NT2/D1 (cell line): ENCODE results near the gene NDUFC2.

Experiments used
- YY1 ChIP-seq: IDR thresholded peaks from 2 replicates; pipeline ENCODE4 v1.6.1; 2011; ENCODE audit not compliant: insufficient read length, insufficient read depth
- ZNF274 ChIP-seq: IDR thresholded peaks from 2 replicates; pipeline ENCODE4 v1.6.1; 2011; ENCODE audit warnings: mild to moderate bottlenecking, low read depth, low read length

DNA sequence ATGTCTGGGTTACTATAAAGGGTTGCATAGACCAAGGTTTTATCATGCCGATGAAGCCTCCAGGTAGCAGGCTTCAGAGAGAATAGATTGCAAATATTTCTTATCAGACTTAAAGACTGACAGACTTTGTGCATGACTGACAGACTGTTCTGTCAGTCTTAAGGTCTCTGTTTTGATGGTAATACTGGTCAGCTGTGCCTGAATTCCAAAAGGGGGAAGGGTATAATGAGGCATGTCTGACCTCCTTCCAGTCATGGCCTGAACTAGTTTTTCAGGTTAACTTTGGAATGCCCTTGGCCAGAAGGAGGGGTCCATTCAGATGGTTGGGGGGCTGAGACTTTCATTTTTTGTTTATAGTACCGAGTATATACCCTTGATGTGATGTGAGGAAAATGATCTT, 51.9 kb downstream of the NDUFC2 start:
- TF ChIP-seq ZNF274, result no peak
- TF ChIP-seq YY1, result no peak
